H1 (cell line): Measurements from ENCODE around the gene ATXN7. TPM values are rescaled to one million over a fixed set of nuclear protein-coding genes. Genes with fewer than 3 reads are reported as not detected.

Experiments
- CTCF ChIA-PET: fragments of 300-600 bp; sonication (Branson Sonifier 250); formaldehyde crosslinking; loops from one replicate; lab custom pipeline; 2021; ENCODE audit not compliant: partially characterized antibody; lab: Charles Lee
- POLR2A ChIA-PET: fragments of 300-600 bp; sonication (Branson Sonifier 250); formaldehyde crosslinking; loops from one replicate; lab custom pipeline; 2021; ENCODE audit warnings: inconsistent platforms; ENCODE audit not compliant: partially characterized antibody; lab: Charles Lee
- DNase-seq, 2 experiments: peaks; one replicate each; pipeline versions ENCODE4 v3.0.0 to v3.0.0-alpha.2; 2010 to 2022; ENCODE audit warnings: low spot score in 2 of 2, low read depth in 1 of 2, mixed read lengths in 1 of 2
- FAIRE-seq: peaks from 2 replicates; lab custom pipeline; 2011; peaks lifted over from hg19 to GRCh38; lab: Jason Lieb, UNC
- H2AFZ ChIP-seq: 2 replicates; pipeline ENCODE4 v1.8.1; 2012; ENCODE audit warnings: low read length, inconsistent platforms
- H2AK5ac ChIP-seq: 2 replicates; pipeline ENCODE4 v1.6.1; 2013; ENCODE audit warnings: low read depth, low read length
- H2BK120ac ChIP-seq: replicated peaks from 2 replicates; pipeline ENCODE3; 2013; ENCODE audit warnings: low read depth, low read length, inconsistent platforms
- H2BK12ac ChIP-seq: 2 replicates; pipeline ENCODE4 v1.6.1; 2013; ENCODE audit warnings: low read depth, low read length
- H2BK15ac ChIP-seq: 2 replicates; pipeline ENCODE4 v1.6.1; 2013; ENCODE audit warnings: low read length
- H2BK20ac ChIP-seq: 2 replicates; pipeline ENCODE4 v1.6.1; 2013; ENCODE audit warnings: low read length
- H2BK5ac ChIP-seq: 2 replicates; pipeline ENCODE4 v1.6.1; 2013; ENCODE audit warnings: low read depth, low read length
- H3K14ac ChIP-seq: 2 replicates; pipeline ENCODE4 v1.6.1; 2013; ENCODE audit warnings: inconsistent platforms; ENCODE audit not compliant: insufficient read length
- H3K18ac ChIP-seq: 2 replicates; pipeline ENCODE4 v1.6.1; 2013; ENCODE audit warnings: low read length; ENCODE audit errors: extremely low read depth
- H3K23ac ChIP-seq: 2 replicates; pipeline ENCODE4 v1.6.1; 2013; ENCODE audit warnings: inconsistent platforms; ENCODE audit not compliant: insufficient read length
- H3K23me2 ChIP-seq: 2 replicates; pipeline ENCODE4 v1.6.1; 2013; ENCODE audit warnings: low read depth, low read length
- H3K27ac ChIP-seq: 2 replicates; pipeline ENCODE4 v1.6.1; 2011; ENCODE audit warnings: low read depth, low read length, inconsistent platforms
- H3K27me3 ChIP-seq, 4 experiments: replicated peaks in 1 of 4; 1 replicate in 1 of 4; 2 replicates in 3 of 4; pipeline versions ENCODE4 v1.6.1 to v1.8.1; 2011 to 2013; ENCODE audit warnings: low read length in 3 of 4, mild to moderate bottlenecking in 3 of 4, inconsistent platforms in 2 of 4, mixed read lengths in 2 of 4, moderate library complexity in 1 of 4; ENCODE audit not compliant: control insufficient read depth in 3 of 4, insufficient read depth in 3 of 4; ENCODE audit errors: extremely low read depth in 1 of 4
- H3K36me3 ChIP-seq, 4 experiments: 2 replicates each; pipeline versions ENCODE4 v1.6.1 to v1.8.1; 2011 to 2013; ENCODE audit warnings: mild to moderate bottlenecking in 4 of 4, low read length in 3 of 4, moderate library complexity in 2 of 4, control low read depth in 1 of 4, inconsistent platforms in 1 of 4; ENCODE audit not compliant: insufficient read depth in 4 of 4, control insufficient read depth in 2 of 4
- H3K4ac ChIP-seq: replicated peaks from 2 replicates; pipeline ENCODE3; 2013; ENCODE audit warnings: low read length, low read depth, mixed read lengths, inconsistent platforms; ENCODE audit not compliant: insufficient read length
- H3K4me1 ChIP-seq, 4 experiments: replicated peaks in 1 of 4; 1 replicate in 1 of 4; 2 replicates in 3 of 4; pipeline versions ENCODE4 v1.6.1 to v1.8.1; 2011 to 2013; ENCODE audit warnings: low read length in 3 of 4, inconsistent platforms in 2 of 4, mixed read lengths in 1 of 4; ENCODE audit not compliant: insufficient read depth in 4 of 4, control insufficient read depth in 3 of 4
- H3K4me2 ChIP-seq, 2 experiments: 2 replicates each; pipeline versions ENCODE4 v1.6.1 to v1.8.1; 2011 to 2013; ENCODE audit warnings: low read depth in 2 of 2, low read length in 2 of 2, control low read depth in 1 of 2, inconsistent platforms in 1 of 2, mild to moderate bottlenecking in 1 of 2; ENCODE audit not compliant: insufficient read depth in 1 of 2
- H3K4me3 ChIP-seq, 4 experiments: fragments of 200-600, 300-600 bp in 1 of 4; sonication (generic), shearing (Covaris generic), sonication (Bioruptor Twin) in 1 of 4; 2 replicates each; pipeline versions ENCODE4 v1.5.1 to v1.8.1; 2011 to 2016; ENCODE audit warnings: low read length in 4 of 4, low read depth in 3 of 4, control low read depth in 2 of 4, inconsistent platforms in 2 of 4, mild to moderate bottlenecking in 2 of 4, mixed read lengths in 1 of 4, moderate library complexity in 1 of 4; ENCODE audit not compliant: insufficient read depth in 2 of 4; ENCODE audit errors: extremely low read depth in 1 of 4
- H3K56ac ChIP-seq: replicated peaks from 2 replicates; pipeline ENCODE3; 2013; ENCODE audit warnings: low read depth, mild to moderate bottlenecking, mixed read lengths, low read length, inconsistent platforms; ENCODE audit not compliant: insufficient read length
- H3K79me1 ChIP-seq: 2 replicates; pipeline ENCODE4 v1.6.1; 2013; ENCODE audit warnings: low read depth, low read length, control low read depth
- H3K79me2 ChIP-seq, 2 experiments: 2 replicates each; pipeline versions ENCODE4 v1.6.1 to v1.8.1; 2012 to 2013; ENCODE audit warnings: low read length in 2 of 2, mild to moderate bottlenecking in 2 of 2, inconsistent platforms in 1 of 2; ENCODE audit not compliant: insufficient read depth in 2 of 2, control insufficient read depth in 1 of 2
- H3K9ac ChIP-seq, 4 experiments: replicated peaks in 1 of 4; 1 replicate in 1 of 4; 2 replicates in 3 of 4; pipeline versions ENCODE4 v1.6.1 to v1.8.1; 2011 to 2013; ENCODE audit warnings: low read depth in 3 of 4, low read length in 3 of 4, control low read depth in 2 of 4, mild to moderate bottlenecking in 2 of 4, moderate library complexity in 2 of 4, inconsistent platforms in 1 of 4; ENCODE audit errors: extremely low read depth in 1 of 4
- H3K9me3 ChIP-seq, 2 experiments: 2 replicates each; pipeline versions ENCODE4 v1.6.1 to v1.8.1; 2012 to 2013; ENCODE audit warnings: mild to moderate bottlenecking in 2 of 2, moderate library complexity in 2 of 2, control low read depth in 1 of 2, inconsistent platforms in 1 of 2, low read depth in 1 of 2, low read length in 1 of 2, mixed read lengths in 1 of 2; ENCODE audit not compliant: insufficient read depth in 2 of 2
- H4K20me1 ChIP-seq, 2 experiments: replicated peaks in 1 of 2; 2 replicates each; pipeline versions ENCODE3 to v1.8.1; 2011 to 2013; ENCODE audit warnings: inconsistent platforms in 2 of 2, low read length in 2 of 2, mild to moderate bottlenecking in 1 of 2; ENCODE audit not compliant: insufficient read depth in 2 of 2, control insufficient read depth in 1 of 2
- H4K5ac ChIP-seq: 2 replicates; pipeline ENCODE4 v1.6.1; 2013; ENCODE audit warnings: low read length, low read depth, mixed read lengths, inconsistent platforms; ENCODE audit not compliant: insufficient read length
- H4K8ac ChIP-seq: 2 replicates; pipeline ENCODE4 v1.8.0; 2013; ENCODE audit warnings: mild to moderate bottlenecking, moderate library complexity, low read length, inconsistent platforms; ENCODE audit not compliant: insufficient read depth; ENCODE audit errors: extremely low read depth
- H4K91ac ChIP-seq: replicated peaks from 2 replicates; pipeline ENCODE3; 2013; ENCODE audit warnings: low read length, mixed read lengths, inconsistent platforms; ENCODE audit not compliant: insufficient read length
- CHD1 ChIP-seq: IDR thresholded peaks from 2 replicates; pipeline ENCODE4 v1.6.1; 2012; ENCODE audit warnings: low read depth, low read length, improper control_type of control experiment
- CHD2 ChIP-seq: IDR thresholded peaks from 2 replicates; pipeline ENCODE4 v1.6.1; 2012; ENCODE audit warnings: low read length, improper control_type of control experiment
- FOSL1 ChIP-seq: IDR thresholded peaks from 2 replicates; pipeline ENCODE4 v1.6.1; 2011; ENCODE audit warnings: mild to moderate bottlenecking, low read depth, low read length, moderate library complexity; ENCODE audit not compliant: insufficient read depth
- HDAC2 ChIP-seq, 2 experiments: fragments of 300-600 bp in 1 of 2; sonication (generic) in 1 of 2; IDR thresholded peaks; 2 replicates each; pipeline ENCODE4 v1.6.1; 2011 to 2012; ENCODE audit warnings: low read depth in 2 of 2, low read length in 2 of 2, mild to moderate bottlenecking in 2 of 2, moderate library complexity in 2 of 2, borderline replicate concordance in 1 of 2, inconsistent platforms in 1 of 2
- JUN ChIP-seq: IDR thresholded peaks from 2 replicates; pipeline ENCODE4 v1.6.1; 2011; ENCODE audit warnings: low read depth, mild to moderate bottlenecking, improper control_type of control experiment, low read length
- KDM5A ChIP-seq: fragments of 200-600 bp; IDR thresholded peaks from 2 replicates; pipeline ENCODE4 v1.7.1; 2012; ENCODE audit warnings: mild to moderate bottlenecking, low read length, inconsistent platforms, mixed read lengths
- MAFK ChIP-seq: IDR thresholded peaks from 2 replicates; pipeline ENCODE4 v1.6.1; 2012; ENCODE audit warnings: low read depth, mild to moderate bottlenecking, improper control_type of control experiment, low read length
- PHF8 ChIP-seq: fragments of 200-600 bp; sonication (generic); conservative IDR thresholded peaks from 2 replicates; pipeline ENCODE4 v1.7.1; 2012; ENCODE audit warnings: low read depth, mild to moderate bottlenecking, inconsistent platforms, low read length, moderate library complexity
- SIN3A ChIP-seq, 2 experiments: IDR thresholded peaks in 1 of 2; conservative IDR thresholded peaks in 1 of 2; 2 replicates each; pipeline ENCODE4 v1.6.1; 2011 to 2012; ENCODE audit warnings: low read length in 2 of 2, improper control_type of control experiment in 1 of 2, low read depth in 1 of 2, mild to moderate bottlenecking in 1 of 2
- SIX5 ChIP-seq: IDR thresholded peaks from 2 replicates; pipeline ENCODE4 v1.6.1; 2011; ENCODE audit warnings: mild to moderate bottlenecking, low read depth, low read length
- SP1 ChIP-seq: IDR thresholded peaks from 2 replicates; pipeline ENCODE4 v1.6.1; 2011; ENCODE audit warnings: low read depth, low read length
- SRF ChIP-seq: IDR thresholded peaks from 2 replicates; pipeline ENCODE4 v1.6.1; 2011; ENCODE audit warnings: mild to moderate bottlenecking, low read depth, low read length, moderate library complexity
- SUZ12 ChIP-seq: fragments of 200-600 bp; sonication (generic); IDR thresholded peaks from 2 replicates; pipeline ENCODE4 v1.6.1; 2012; ENCODE audit warnings: mild to moderate bottlenecking, inconsistent platforms, low read length, moderate library complexity, mixed read lengths
- WGBS, 2 experiments: shearing (Covaris generic) in 1 of 2; methylation state at CpG; one replicate each; pipeline versions ENCODE4 v1.1.6 to v1.1.7; 2013 to 2015; ENCODE audit warnings: low lambda C conversion rate in 2 of 2, mixed read lengths in 2 of 2, inconsistent platforms in 1 of 2, low coverage in 1 of 2, missing lambda C conversion rate in 1 of 2; ENCODE audit not compliant: insufficient replicate concordance in 2 of 2, insufficient coverage in 1 of 2, insufficient read length in 1 of 2; ENCODE audit errors: extremely low coverage in 1 of 2, missing lambda C conversion rate in 1 of 2; 5-methylcytosine and 5-hydroxymethylcytosine counted together
- polyA plus RNA-seq, 7 experiments: library from polyadenylated mRNA; depleted of rRNA in 3 of 7; stranded (reverse) in 5 of 7; unstranded in 2 of 7; fragments of >200 nt in 5 of 7; fragments of 200-250 nt in 2 of 7; gene quantifications; 1 replicate in 5 of 7; 2 replicates in 1 of 7; 4 replicates in 1 of 7; pipeline versions ENCODE4 v1.2.1 to v1.2.3, GENCODE V29; 2011 to 2013; ENCODE audit warnings: missing spikeins in 2 of 7, mixed read lengths in 2 of 7
- total RNA-seq: library from RNA; stranded (reverse); fragmentation: NEBNext Ultra II Directional; extraction: Animal tissue kit (Norgen Biotek cat#: 25700); gene quantifications from 2 replicates; pipeline ENCODE4 v1.2.1, GENCODE V29; 2021

Gene ATXN7
- total and polyA plus RNA-seq, 2 of the 8 experiments (the other 6 are each of a cell fraction or from before 2014, with no cell fraction given), result 15.5 to 16.8 TPM

DNA sequence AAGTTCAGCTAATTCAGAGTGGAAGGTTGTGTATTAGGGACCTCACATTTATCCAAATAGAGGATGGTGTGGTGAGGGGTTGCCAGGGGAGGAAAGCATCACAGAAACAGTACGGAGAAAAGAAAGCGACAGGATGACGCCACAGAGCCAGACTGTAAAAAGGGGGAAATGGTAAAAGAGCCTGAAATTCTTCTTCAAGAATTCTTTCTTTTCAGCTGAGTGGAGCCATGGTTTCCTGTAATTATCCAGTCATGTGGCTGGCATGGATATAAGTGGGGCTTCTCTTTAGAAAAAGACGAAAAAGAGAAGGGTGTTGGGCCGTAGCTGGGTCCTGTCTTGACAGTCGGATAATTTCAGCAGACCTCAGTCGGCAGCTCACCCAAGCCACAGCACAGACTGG lies 184.1 kb downstream of the ATXN7 start:
- Histone ChIP-seq H3K36me3 (no peaks in the 10 kb centered on the region), H4K8ac (no peak overlapping the region), H3K27me3 (no peaks in the 10 kb centered on the region), H3K4ac (no peak overlapping the region), H2BK5ac (no peak overlapping the region), H3K23ac (no peak overlapping the region), H3K4me3 (no peak overlapping the region), H3K56ac (no peak overlapping the region), H4K91ac (no peak overlapping the region), H3K9me3 (no peaks in the 10 kb centered on the region), H2BK20ac (no peak overlapping the region), H2AK5ac (no peak overlapping the region), H3K23me2 (no peaks in the 10 kb centered on the region), H3K14ac (no peak overlapping the region), H4K5ac (no peak overlapping the region), H3K4me1 (peaks cover 3 to 22% (median 17%) of the 10 kb centered on the region in 4 experiments; a peak in 6 of 7 replicates), H2BK120ac (no peak overlapping the region), H3K79me1 (no peaks in the 10 kb centered on the region), H2AFZ (peak overlapping the region; percentile 82), H2BK12ac (no peak overlapping the region), H3K9ac (no peak overlapping the region), H4K20me1 (no peaks in the 10 kb centered on the region), H3K79me2 (no peaks in the 10 kb centered on the region), H2BK15ac (no peak overlapping the region), H3K4me2 (0 out of 4 replicates have a peak overlapping the region, but pooled peaks of 1 of the 2 experiments have one; percentile 4), H3K18ac (no peak overlapping the region), H3K27ac (no peak overlapping the region)
- TF ChIP-seq PHF8 (no peak), CHD1 (no peak), JUN (no peak), HDAC2 (IDR thresholded peaks at IDR 0.05; ENCODE audit: borderline replicate concordance in 1 of 2, low read depth in 2 of 2, low read length in 2 of 2) (no peak), SIN3A (conservative IDR thresholded peaks at IDR 0.05 in 1 of 2, IDR thresholded peaks at IDR 0.05 in 1 of 2; ENCODE audit: low read depth in 1 of 2, low read length in 2 of 2) (no peak), SIX5 (no peak), CHD2 (no peak), SUZ12 (no peak), KDM5A (no peak), MAFK (no peak), FOSL1 (no peak), SP1 (no peak), SRF (no peak)
- no peak for FAIRE-seq
- no peak for DNase-seq
- ChIA-PET CTCF (interaction anchor here (1.6 kb wide), 1 partner anchor 58 kb away, joined by 3 read pairs; no protein-coding TSS in a partner anchor), POLR2A (no interaction called here)
- WGBS, 2 experiments, result 84% methylated on average over 7 of the region's 7 CpGs; no CpG with 5 or more reads in 1 of the 2 experiments
